OCI-LY3 (cell line): ENCODE data around the gene TMEM208.

Source experiments
- H2AFZ ChIP-seq: fragments of 200-600, 300-600 bp; shearing (Covaris generic); 2 replicates; pipeline ENCODE4 v1.6.0; 2014; ENCODE audit warnings: antibody characterized with exemption, low read depth, low read length
- H3K27ac ChIP-seq: fragments of 200-600, 300-600 bp; sonication (generic); 2 replicates; pipeline ENCODE4 v1.5.1; 2014; ENCODE audit warnings: mild to moderate bottlenecking, low read length, moderate library complexity, mixed read lengths
- H3K27me3 ChIP-seq: fragments of 200-600, 300-600 bp; sonication (generic); 2 replicates; pipeline ENCODE4 v1.6.1; 2014; ENCODE audit warnings: low read depth, low read length, mixed read lengths
- H3K36me3 ChIP-seq: fragments of 200-600, 300-600 bp; sonication (generic); replicated peaks from 2 replicates; pipeline ENCODE3; 2014; ENCODE audit warnings: low read depth, low read length, mixed read lengths
- H3K4me1 ChIP-seq: fragments of 300-600, 200-600 bp; sonication (generic); 2 replicates; pipeline ENCODE4 v1.6.1; 2014; ENCODE audit warnings: low read length, mixed read lengths
- H3K4me2 ChIP-seq: fragments of 200-600, 300-600 bp; sonication (generic); 2 replicates; pipeline ENCODE4 v1.6.1; 2014; ENCODE audit warnings: low read length, mixed read lengths
- H3K4me3 ChIP-seq: fragments of 300-600, 200-600 bp; sonication (generic); 2 replicates; pipeline ENCODE4 v1.5.1; 2014; ENCODE audit warnings: antibody characterized with exemption, mild to moderate bottlenecking, low read length, moderate library complexity
- H3K79me2 ChIP-seq: fragments of 300-600, 200-600 bp; shearing (Covaris generic); 2 replicates; pipeline ENCODE4 v1.6.1; 2014; ENCODE audit warnings: mild to moderate bottlenecking, low read length, mixed read lengths
- H3K9ac ChIP-seq: fragments of 300-600, 200-600 bp; shearing (Covaris generic); 2 replicates; pipeline ENCODE4 v1.6.0; 2014; ENCODE audit warnings: mild to moderate bottlenecking, low read length, moderate library complexity
- H3K9me3 ChIP-seq: fragments of 200-600, 300-600 bp; shearing (Covaris generic); 2 replicates; pipeline ENCODE4 v1.6.1; 2014; ENCODE audit warnings: low read length, mixed read lengths; ENCODE audit not compliant: insufficient read depth
- H4K20me1 ChIP-seq: fragments of 200-600, 300-600 bp; sonication (generic); 2 replicates; pipeline ENCODE4 v1.6.1; 2016; ENCODE audit warnings: low read length, mixed read lengths; ENCODE audit not compliant: insufficient read depth
- CTCF ChIP-seq: fragments of 200-600, 300-600 bp; sonication (generic); IDR thresholded peaks from 2 replicates; pipeline ENCODE4 v1.5.1; 2014; ENCODE audit warnings: antibody characterized with exemption, low read length, low read depth
- EZH2phosphoT487 ChIP-seq: fragments of 200-600 bp; shearing (Covaris generic); IDR thresholded peaks from 2 replicates; pipeline ENCODE4 v1.6.1; 2018; ENCODE audit warnings: antibody characterized with exemption, mixed run types, low read depth

The TMEM208 gene

DNA sequence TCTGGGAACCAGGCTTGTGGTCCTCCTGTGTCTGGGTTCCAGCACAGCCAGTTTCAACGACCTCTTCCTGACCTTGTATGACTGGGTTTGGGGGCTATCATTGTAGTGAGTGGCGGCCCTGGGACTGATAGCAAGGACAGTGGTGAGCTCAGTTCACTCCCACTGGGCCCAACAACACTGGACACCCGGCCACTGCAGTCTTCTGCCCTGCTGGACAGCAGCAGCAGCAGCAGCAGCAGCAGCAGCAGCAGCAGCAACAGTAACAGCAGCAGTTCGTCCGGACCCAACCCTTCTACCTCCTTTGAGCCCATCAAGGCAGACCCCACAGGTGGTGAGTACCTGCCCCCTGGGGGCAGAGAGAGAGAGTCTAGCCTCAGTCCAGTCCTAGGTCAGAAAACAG is 31.3 kb upstream of the TMEM208 start:
- peaks cover 52% of the 10 kb centered on the region for H3K36me3 ChIP-seq
- no peaks in the 10 kb centered on the region for H3K9me3 ChIP-seq
- H3K79me2 ChIP-seq, result peaks cover 32% of the 10 kb centered on the region
- no peak for TF ChIP-seq EZH2phosphoT487
- no peak for TF ChIP-seq CTCF
- H2AFZ ChIP-seq, result no peak overlapping the region
- peaks cover 12% of the 10 kb centered on the region for H3K4me1 ChIP-seq
- no peak overlapping the region for H3K4me2 ChIP-seq
- H3K27me3 ChIP-seq, result no peaks in the 10 kb centered on the region
- H3K27ac ChIP-seq, result no peak overlapping the region
- H3K9ac ChIP-seq, result no peak overlapping the region
- no peaks in the 10 kb centered on the region for H4K20me1 ChIP-seq
- no peak overlapping the region for H3K4me3 ChIP-seq

DNA sequence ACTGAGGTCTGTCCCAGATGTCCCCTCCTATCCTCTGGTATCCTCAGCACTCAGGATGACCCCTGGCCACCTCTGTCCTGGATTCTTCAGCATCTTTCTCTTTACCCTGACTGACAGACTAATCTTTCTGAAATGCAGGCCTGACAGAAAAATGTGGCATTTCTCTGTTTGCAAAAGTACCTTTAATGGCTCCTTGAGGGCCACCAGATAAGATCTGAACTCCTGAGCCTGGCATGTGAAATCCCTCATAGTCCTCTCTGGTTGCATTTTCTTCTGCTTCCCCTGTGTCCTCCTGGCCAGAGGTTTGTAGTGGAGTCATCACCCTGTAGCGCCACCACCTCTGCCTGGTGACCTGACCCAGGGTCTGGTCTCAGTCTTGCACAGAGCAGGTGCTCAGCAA is 30.0 kb upstream of the TMEM208 start:
- Histone ChIP-seq H3K4me2 (no peak overlapping the region), H3K9ac (no peak overlapping the region), H3K27ac (no peak overlapping the region), H3K27me3 (no peaks in the 10 kb centered on the region), H3K79me2 (peaks cover 30% of the 10 kb centered on the region), H3K9me3 (no peaks in the 10 kb centered on the region), H4K20me1 (no peaks in the 10 kb centered on the region), H3K36me3 (peaks cover 59% of the 10 kb centered on the region), H3K4me3 (no peak overlapping the region), H3K4me1 (peaks cover 8% of the 10 kb centered on the region), H2AFZ (no peak overlapping the region)
- TF ChIP-seq CTCF (no peak), EZH2phosphoT487 (no peak)

DNA sequence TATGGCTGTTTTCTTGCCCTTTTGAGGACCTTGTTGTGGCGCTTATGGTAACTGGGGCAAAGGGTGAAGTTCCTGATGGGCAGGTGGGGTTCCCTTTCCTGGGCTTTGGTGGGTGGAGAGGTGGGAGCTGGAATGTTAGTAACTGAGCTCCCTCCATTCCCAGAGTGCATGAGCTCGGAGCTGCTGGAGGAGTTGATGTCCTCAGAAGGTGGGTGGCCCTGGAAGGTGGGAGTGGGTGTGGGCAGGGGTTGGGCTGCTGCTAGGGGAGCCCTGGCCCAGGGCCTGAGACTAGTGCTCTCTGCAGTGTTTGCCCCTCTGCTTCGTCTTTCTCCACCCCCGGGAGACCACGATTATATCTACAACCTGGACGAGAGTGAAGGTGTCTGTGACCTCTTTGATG is 29.2 kb upstream of the TMEM208 start:
- no peak overlapping the region for H3K4me3 ChIP-seq
- H3K9me3 ChIP-seq, result no peaks in the 10 kb centered on the region
- H3K4me1 ChIP-seq, result peaks cover 8% of the 10 kb centered on the region
- H3K27me3 ChIP-seq, result no peaks in the 10 kb centered on the region
- H3K27ac ChIP-seq, result no peak overlapping the region
- TF ChIP-seq CTCF, result no peak
- no peak for TF ChIP-seq EZH2phosphoT487
- no peak overlapping the region for H3K4me2 ChIP-seq
- H3K79me2 ChIP-seq, result peaks cover 21% of the 10 kb centered on the region
- no peaks in the 10 kb centered on the region for H4K20me1 ChIP-seq
- H3K36me3 ChIP-seq, result peaks cover 59% of the 10 kb centered on the region
- no peak overlapping the region for H2AFZ ChIP-seq
- H3K9ac ChIP-seq, result no peak overlapping the region

GRCh38 chr16:67198238-67198734 is 28.6 kb upstream of the TMEM208 start:
- Histone ChIP-seq H3K9ac (no peak overlapping the region), H3K4me1 (peaks cover 3% of the 10 kb centered on the region), H3K27me3 (no peaks in the 10 kb centered on the region), H3K36me3 (peaks cover 60% of the 10 kb centered on the region), H3K79me2 (peaks cover 16% of the 10 kb centered on the region), H2AFZ (no peak overlapping the region), H3K4me2 (no peak overlapping the region), H3K27ac (no peak overlapping the region), H3K4me3 (no peak overlapping the region), H4K20me1 (no peaks in the 10 kb centered on the region), H3K9me3 (no peaks in the 10 kb centered on the region)
- TF ChIP-seq EZH2phosphoT487, result no peak
- TF ChIP-seq CTCF, result peak; percentile 72
